GM19467 (cell line): ENCODE measurements around the gene PACC1.

Experiments
- ATAC-seq: cut with Tn5 transposase; IDR thresholded peaks from one replicate; pipeline ENCODE4 v1.9.1; 2021; ENCODE audit warnings: mild to moderate bottlenecking, moderate library complexity; ENCODE audit not compliant: unreplicated experiment

Gene PACC1

GRCh38 chr1:212414328-212415106 lies at the start of gene PACC1:
TSS of gene PACC1 (minus strand) at chr1:212414886. CDS start at chr1:212414757, 129 bp downstream.
- ATAC-seq: peak; percentile 97

DNA sequence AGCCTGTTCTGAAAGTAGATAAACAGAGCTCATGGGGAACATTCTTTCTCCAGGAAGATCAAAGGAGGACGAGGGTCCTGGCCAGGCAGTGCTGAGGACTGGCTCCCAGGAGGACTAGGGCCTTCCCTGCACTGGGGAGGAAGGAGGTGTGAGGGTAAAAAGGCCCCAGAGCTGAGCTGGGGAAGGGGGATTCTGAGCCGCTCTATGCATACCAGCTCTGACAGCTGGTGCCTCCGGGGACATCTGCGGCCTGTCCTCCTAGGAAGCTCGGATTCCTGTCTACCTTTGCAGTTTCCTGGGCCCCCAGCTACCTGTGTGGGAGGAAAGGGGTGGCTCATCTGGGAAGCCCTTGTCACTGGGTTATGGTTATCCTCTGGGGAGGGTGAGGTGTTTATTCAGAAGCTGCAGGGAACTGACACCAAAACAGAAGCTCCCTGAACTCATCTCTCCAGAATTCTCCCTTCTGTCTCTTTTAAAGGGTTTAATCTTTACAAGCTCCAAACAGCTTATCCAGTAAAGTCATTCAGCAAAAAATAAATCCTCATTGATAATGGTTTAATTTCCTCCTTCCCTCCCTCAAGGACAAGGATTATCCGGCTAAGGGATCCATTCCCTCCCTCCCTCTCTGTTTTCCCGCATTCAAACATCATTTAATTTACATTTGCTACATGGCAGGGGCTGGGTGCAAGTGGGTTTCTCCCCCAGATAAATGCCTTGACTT lies 49.0 kb upstream of the PACC1 start:
- ATAC-seq: no peak

- ATAC-seq: no peak
Measured at GRCh38 chr1:212461916-212462660, 47.4 kb upstream of the PACC1 start.

DNA sequence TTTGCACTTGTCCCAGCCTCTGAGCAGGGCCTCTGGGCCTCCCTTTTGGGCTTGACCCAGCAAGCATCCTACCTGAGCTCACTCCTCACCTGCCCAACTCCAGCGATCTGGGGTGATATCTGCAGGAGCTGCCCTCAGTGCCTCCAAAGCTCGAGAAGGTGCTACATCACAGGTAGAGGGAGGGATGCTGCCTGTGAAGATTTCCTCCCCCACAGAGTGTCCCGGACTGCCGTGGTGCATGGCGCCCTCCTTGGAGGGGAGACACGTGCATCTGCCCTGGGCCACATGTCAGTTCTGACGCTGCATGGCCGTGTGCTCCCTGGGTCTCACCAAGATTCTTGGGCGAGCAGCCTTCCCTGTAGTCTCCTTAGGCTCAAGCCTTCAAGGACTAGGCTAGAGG lies 45.7 kb upstream of the PACC1 start:
- ATAC-seq: no peak

- ATAC-seq: no peak
Measured at GRCh38 chr1:212459656-212460055, 45.0 kb upstream of the PACC1 start.

- no peak for ATAC-seq
Measured at GRCh38 chr1:212458817-212459216, 44.1 kb upstream of the PACC1 start.

- no peak for ATAC-seq
Measured at GRCh38 chr1:212457740-212458338, 43.2 kb upstream of the PACC1 start.

- ATAC-seq: peak; percentile 59
Measured at GRCh38 chr1:212455803-212456528, 41.3 kb upstream of the PACC1 start.

- ATAC-seq: no peak
Measured at GRCh38 chr1:212455401-212455800, 40.7 kb upstream of the PACC1 start.

DNA sequence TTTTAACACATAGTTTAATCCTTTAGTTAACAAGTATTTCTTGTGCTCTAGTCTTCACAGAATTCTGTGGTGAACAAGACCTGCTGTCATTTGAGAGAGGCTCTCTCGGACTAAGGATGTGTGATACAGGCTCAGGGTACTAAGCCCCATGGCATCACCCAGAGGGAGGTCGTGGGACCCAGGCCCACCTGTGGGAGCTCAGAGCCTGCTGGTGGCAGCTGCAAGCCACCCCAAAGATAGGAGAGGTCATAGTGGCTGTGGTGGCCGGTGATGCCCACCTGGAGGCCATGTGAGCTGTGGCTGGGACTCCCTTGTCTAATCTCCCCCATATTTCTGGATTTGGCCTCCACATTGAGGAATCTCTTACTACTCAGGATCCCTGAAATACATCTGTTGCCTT lies 40.1 kb upstream of the PACC1 start:
- no peak for ATAC-seq

DNA sequence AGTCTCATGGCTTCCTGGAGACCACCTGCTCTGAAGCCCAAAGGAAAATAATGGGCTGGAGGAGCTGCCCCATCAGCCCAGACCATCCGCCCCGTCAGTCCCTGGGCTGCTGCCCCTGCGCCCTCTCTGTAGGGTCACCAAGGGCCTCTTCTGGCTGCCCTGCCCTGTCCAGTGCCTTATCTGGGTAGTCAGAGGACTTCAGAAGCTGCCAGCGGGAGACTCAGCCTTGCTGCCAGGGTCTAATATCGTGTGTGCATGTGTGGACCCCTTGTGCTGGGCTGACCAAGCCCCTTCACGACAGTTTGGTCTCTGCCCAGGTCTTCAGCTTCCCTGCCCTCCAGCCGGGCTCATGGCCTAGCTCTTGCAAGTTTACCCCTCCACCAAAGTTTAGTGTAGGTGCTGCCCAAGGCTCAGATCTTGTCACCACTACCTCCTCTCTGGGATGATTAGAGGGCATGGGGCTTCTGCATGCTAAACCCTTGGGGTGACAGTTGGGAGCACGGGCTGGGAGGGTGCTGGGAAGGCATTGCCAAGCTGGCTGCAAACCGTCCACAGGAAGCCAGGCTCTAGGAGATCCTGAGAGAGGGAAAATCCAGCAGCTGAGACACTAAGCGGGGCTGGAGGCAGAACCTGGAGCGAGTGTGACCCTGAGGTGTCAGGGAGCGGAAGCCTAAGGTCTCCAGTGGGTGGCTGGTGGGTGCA lies 38.6 kb upstream of the PACC1 start:
- ATAC-seq: no peak

DNA sequence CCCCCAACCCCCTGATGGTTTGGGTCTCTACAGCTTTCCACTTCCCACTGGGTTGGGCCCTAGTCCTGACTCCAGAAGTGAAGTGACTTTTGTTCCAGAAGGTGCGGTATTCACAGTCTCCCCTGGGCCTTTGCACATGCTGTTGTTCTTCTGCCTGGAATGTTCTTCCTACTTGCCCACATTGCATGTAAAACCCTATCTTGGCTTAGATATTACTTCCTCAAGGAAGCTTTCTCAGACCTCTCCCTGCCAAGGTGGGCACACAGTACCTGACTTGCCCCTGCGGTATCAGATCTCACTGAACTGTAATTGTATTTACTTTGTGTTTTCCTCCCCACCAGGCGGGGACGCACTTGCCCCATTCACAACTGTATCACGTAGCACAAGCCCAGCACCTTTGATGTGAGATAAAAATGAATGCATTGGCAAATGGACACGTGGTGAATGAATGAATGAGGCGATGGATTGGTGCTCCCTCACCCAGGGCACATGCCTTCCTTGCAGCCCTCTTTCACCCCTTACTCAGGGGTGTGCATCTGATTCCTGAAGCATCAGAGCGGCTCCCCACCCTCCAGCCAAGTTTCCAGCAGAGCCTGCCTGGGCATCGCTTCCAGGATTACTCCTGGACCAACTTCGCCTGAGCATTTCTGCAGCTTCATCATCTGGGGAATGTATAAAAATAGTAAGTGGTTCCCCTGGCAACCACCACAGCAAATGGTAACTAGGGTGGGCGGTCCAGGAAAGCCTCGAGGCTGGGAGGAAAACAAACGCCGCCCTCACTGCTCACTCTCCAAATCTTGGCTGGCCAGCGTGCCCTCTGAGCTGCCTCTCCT lies 37.9 kb upstream of the PACC1 start:
- no peak for ATAC-seq

DNA sequence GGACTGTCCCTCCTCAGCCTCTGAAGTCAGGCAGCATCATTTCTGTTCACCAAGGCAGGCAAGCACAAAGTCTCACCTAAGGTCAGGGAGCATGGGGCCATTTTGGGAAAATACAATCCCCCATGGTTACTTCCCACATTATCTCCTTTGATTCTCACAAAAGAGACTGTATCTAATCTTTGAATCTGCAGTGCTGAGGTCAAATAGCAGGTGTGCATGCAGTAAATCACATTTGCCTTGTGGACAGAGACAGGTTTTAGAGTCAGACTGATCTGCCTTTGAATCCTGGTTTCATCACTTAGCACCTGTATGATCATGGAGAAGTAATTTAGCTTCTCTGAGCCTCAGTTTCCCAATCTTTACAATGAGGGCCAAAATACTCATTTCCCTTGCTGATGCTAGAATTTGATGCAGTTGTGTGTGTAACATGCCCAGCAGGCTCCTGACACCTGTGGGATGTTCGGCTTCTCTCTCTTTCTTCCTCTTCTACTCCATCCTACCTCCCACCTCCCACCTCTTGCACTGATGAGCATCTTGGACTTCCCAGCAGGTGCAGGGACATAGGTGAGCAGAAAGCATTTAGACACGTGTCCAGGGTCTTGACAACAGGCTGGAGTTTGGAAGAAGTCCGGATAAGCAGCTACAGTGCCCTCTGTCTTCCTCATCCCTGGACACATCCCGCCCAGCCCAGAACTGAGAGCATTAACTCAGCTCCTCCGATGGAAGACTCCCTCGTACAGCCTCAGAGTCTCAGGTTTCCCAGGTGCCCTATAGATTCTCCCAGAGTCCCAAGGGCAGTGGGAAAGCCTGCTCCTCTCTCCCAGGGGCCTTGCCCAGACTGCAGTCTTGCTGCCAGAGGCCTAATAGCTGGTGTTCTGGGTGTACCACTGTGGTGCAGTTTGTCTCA lies 37.0 kb upstream of the PACC1 start:
- no peak for ATAC-seq

DNA sequence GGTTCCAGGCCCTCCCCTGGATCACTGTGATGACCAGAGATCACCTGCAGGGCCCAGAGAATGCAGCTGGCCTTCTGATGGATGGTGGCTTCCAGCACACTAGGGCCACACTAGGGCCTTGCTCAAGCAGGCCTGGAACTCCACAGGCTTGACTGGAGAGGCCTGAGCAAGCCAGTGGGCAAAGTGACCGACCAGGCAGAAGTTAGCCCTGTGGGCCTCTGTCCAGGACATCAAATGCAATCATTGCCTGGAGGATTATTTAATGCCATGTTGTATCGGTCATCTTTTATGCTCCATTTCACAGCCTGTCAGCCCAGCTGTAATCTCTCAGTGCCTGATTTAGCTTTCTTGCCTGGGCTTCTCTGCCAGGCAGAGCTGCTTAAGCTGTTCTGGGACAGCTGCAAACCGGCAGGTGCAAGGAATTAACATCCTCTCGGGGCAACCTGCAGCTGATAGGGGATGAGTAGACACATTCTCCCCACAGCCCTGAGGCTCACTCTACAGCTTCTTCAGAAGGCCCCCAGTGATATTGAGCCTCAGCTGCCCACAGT lies 35.7 kb upstream of the PACC1 start:
- no peak for ATAC-seq

- no peak for ATAC-seq
Measured at GRCh38 chr1:212447478-212447877, 32.8 kb upstream of the PACC1 start.

GRCh38 chr1:212446333-212446732 lies 31.6 kb upstream of the PACC1 start:
- ATAC-seq: no peak

- ATAC-seq: no peak
Measured at GRCh38 chr1:212442408-212442807, 27.7 kb upstream of the PACC1 start.

GRCh38 chr1:212440419-212440818 lies 25.7 kb upstream of the PACC1 start:
- no peak for ATAC-seq
